SK-N-SH (cell line): ENCODE measurements around the gene GLRA3. TPM values are rescaled to one million over a fixed set of nuclear protein-coding genes. Genes with fewer than 3 reads are reported as not detected.

ENCODE experiments used
- CTCF ChIA-PET: fragments of 300-600, 350-600 bp; formaldehyde crosslinking; extraction: SDS; loops from one replicate; lab custom pipeline; 2021; lab: Yijun Ruan, JAX
- POLR2A ChIA-PET: fragments of 350-600 bp; sonication (Branson Sonifier 250); formaldehyde crosslinking; extraction: SDS; loops from one replicate; lab custom pipeline; 2020; ENCODE audit warnings: antibody characterized with exemption, inconsistent platforms; lab: Yijun Ruan, JAX
- DNase-seq: peaks from one replicate; pipeline ENCODE4 v3.0.0; 2012
- H2AFZ ChIP-seq: fragments of 200-600 bp; sonication (generic); 2 replicates; pipeline ENCODE4 v1.8.1; 2016; ENCODE audit warnings: antibody characterized with exemption, mild to moderate bottlenecking, low read depth
- H3F3A ChIP-seq: fragments of 200-600 bp; sonication (generic); replicated peaks from 2 replicates; pipeline ENCODE3; 2016; ENCODE audit warnings: antibody characterized with exemption, mild to moderate bottlenecking; ENCODE audit not compliant: insufficient read depth
- H3K27ac ChIP-seq, 2 experiments: fragments of 200-500 bp in 1 of 2; fragments of 200-600 bp in 1 of 2; sonication (Bioruptor generic) in 1 of 2; sonication (generic), shearing (Covaris generic) in 1 of 2; 2 replicates each; pipeline versions ENCODE4 v1.5.1 to v1.6.1; 2014 to 2016; ENCODE audit warnings: low read depth in 2 of 2, inconsistent platforms in 1 of 2, low read length in 1 of 2, mild to moderate bottlenecking in 1 of 2, mixed read lengths in 1 of 2
- H3K27me3 ChIP-seq: fragments of 200-600 bp; sonication (generic), shearing (Covaris generic); 2 replicates; pipeline ENCODE4 v1.6.1; 2016; ENCODE audit warnings: mixed run types; ENCODE audit not compliant: insufficient read depth
- H3K36me3 ChIP-seq, 2 experiments: fragments of 200-500 bp in 1 of 2; fragments of 200-600 bp in 1 of 2; sonication (Bioruptor generic) in 1 of 2; sonication (generic) in 1 of 2; replicated peaks in 1 of 2; 2 replicates each; pipeline versions ENCODE3 to v1.5.1; 2014 to 2016; ENCODE audit warnings: low read length in 1 of 2, mild to moderate bottlenecking in 1 of 2; ENCODE audit not compliant: insufficient read depth in 2 of 2, control insufficient read depth in 1 of 2
- H3K4me1 ChIP-seq, 2 experiments: fragments of 200-500 bp in 1 of 2; fragments of 200-600 bp in 1 of 2; sonication (Bioruptor generic) in 1 of 2; sonication (generic), shearing (Covaris generic) in 1 of 2; 2 replicates each; pipeline versions ENCODE4 v1.5.1 to v1.6.1; 2014 to 2016; ENCODE audit warnings: low read depth in 1 of 2, low read length in 1 of 2, mixed run types in 1 of 2; ENCODE audit not compliant: insufficient read depth in 2 of 2, control insufficient read depth in 1 of 2
- H3K4me2 ChIP-seq: fragments of 200-600 bp; sonication (generic), shearing (Covaris generic); 2 replicates; pipeline ENCODE4 v1.6.1; 2017; ENCODE audit warnings: mixed run types
- H3K4me3 ChIP-seq, 2 experiments: fragments of 200-500 bp in 1 of 2; fragments of 200-600 bp in 1 of 2; sonication (Bioruptor generic) in 1 of 2; sonication (generic), shearing (Covaris generic) in 1 of 2; 2 replicates each; pipeline versions ENCODE4 v1.5.1 to v1.8.1; 2014 to 2016; ENCODE audit warnings: low read depth in 2 of 2, inconsistent platforms in 1 of 2, low read length in 1 of 2, mild to moderate bottlenecking in 1 of 2, mixed read lengths in 1 of 2, moderate library complexity in 1 of 2
- H3K79me2 ChIP-seq: fragments of 200-600 bp; sonication (generic); 2 replicates; pipeline ENCODE4 v1.8.1; 2017; ENCODE audit warnings: mild to moderate bottlenecking; ENCODE audit not compliant: insufficient read depth
- H3K9ac ChIP-seq: fragments of 200-600 bp; sonication (generic); 2 replicates; pipeline ENCODE4 v1.6.1; 2017; ENCODE audit warnings: mixed run types
- H3K9me2 ChIP-seq: fragments of 200-600 bp; sonication (generic); 2 replicates; pipeline ENCODE4 v1.6.1; 2017; ENCODE audit warnings: mixed run types
- H3K9me3 ChIP-seq: fragments of 200-600 bp; sonication (generic); 2 replicates; pipeline ENCODE4 v1.6.1; 2017; ENCODE audit warnings: mixed run types, mild to moderate bottlenecking, moderate library complexity
- H4K20me1 ChIP-seq: fragments of 200-600 bp; sonication (generic); 2 replicates; pipeline ENCODE4 v1.6.1; 2017; ENCODE audit warnings: mild to moderate bottlenecking, mixed run types; ENCODE audit not compliant: insufficient read depth
- CHD2 ChIP-seq: fragments of 150-350 bp; IDR thresholded peaks from 2 replicates; pipeline ENCODE4 v1.6.1; 2018; ENCODE audit warnings: low read length; ENCODE audit not compliant: partially characterized antibody
- CTCF ChIP-seq: fragments of 200-600 bp; sonication (generic); IDR thresholded peaks from 2 replicates; pipeline ENCODE4 v1.6.1; 2017; ENCODE audit warnings: antibody characterized with exemption, mild to moderate bottlenecking, moderate library complexity
- EP300 ChIP-seq, 2 experiments: IDR thresholded peaks; 2 replicates each; pipeline versions ENCODE4 v1.4.0 to v1.6.1; 2012; ENCODE audit warnings: borderline replicate concordance in 1 of 2, low read depth in 1 of 2, low read length in 1 of 2
- FOSL2 ChIP-seq: IDR thresholded peaks from 2 replicates; pipeline ENCODE4 v1.4.0; 2012; ENCODE audit warnings: low read depth, mild to moderate bottlenecking, moderate library complexity, borderline replicate concordance
- FOXJ3 ChIP-seq: sonication (generic); formaldehyde crosslinking; IDR thresholded peaks from 2 replicates; pipeline ENCODE4 v1.5.1; 2020; ENCODE audit warnings: mild to moderate bottlenecking, missing genetic modification reagents
- GABPA ChIP-seq: IDR thresholded peaks from 2 replicates; pipeline ENCODE4 v1.4.0; 2012; ENCODE audit warnings: low read depth, mild to moderate bottlenecking
- GATA2 ChIP-seq: sonication (generic); formaldehyde crosslinking; IDR thresholded peaks from 2 replicates; pipeline ENCODE4 v1.5.0; 2020; ENCODE audit warnings: mild to moderate bottlenecking, missing genetic modification reagents
- IRF3 ChIP-seq: fragments of 150-350 bp; IDR thresholded peaks from 2 replicates; pipeline ENCODE4 v1.6.1; 2016; ENCODE audit warnings: mild to moderate bottlenecking, low read depth, low read length
- MAX ChIP-seq: IDR thresholded peaks from 2 replicates; pipeline ENCODE4 v1.4.0; 2012; ENCODE audit warnings: low read depth
- MEF2A ChIP-seq: IDR thresholded peaks from 2 replicates; pipeline ENCODE4 v1.4.0; 2012; ENCODE audit warnings: low read depth, borderline replicate concordance
- MXI1 ChIP-seq: IDR thresholded peaks from 2 replicates; pipeline ENCODE4 v1.6.1; 2012; ENCODE audit warnings: mild to moderate bottlenecking, low read depth, low read length, improper control_type of control experiment
- NFIC ChIP-seq: IDR thresholded peaks from 2 replicates; pipeline ENCODE4 v1.4.0; 2012; ENCODE audit warnings: borderline replicate concordance
- NRF1 ChIP-seq: IDR thresholded peaks from 2 replicates; pipeline ENCODE4 v1.6.1; 2012; ENCODE audit warnings: low read depth, mild to moderate bottlenecking, low read length
- POLR2AphosphoS5 ChIP-seq: IDR thresholded peaks from 2 replicates; pipeline ENCODE4 v1.6.1; 2012; ENCODE audit warnings: low read depth, low read length
- RAD21 ChIP-seq: IDR thresholded peaks from 2 replicates; pipeline ENCODE4 v1.6.1; 2012; ENCODE audit warnings: mild to moderate bottlenecking, low read length
- RCOR1 ChIP-seq: fragments of 150-350 bp; IDR thresholded peaks from 2 replicates; pipeline ENCODE4 v1.6.1; 2017; ENCODE audit warnings: antibody characterized with exemption, low read length
- RXRA ChIP-seq: IDR thresholded peaks from 2 replicates; pipeline ENCODE4 v1.4.0; 2012; ENCODE audit warnings: low read depth, mild to moderate bottlenecking, borderline replicate concordance
- SMC3 ChIP-seq: IDR thresholded peaks from 2 replicates; pipeline ENCODE4 v1.6.1; 2012; ENCODE audit warnings: low read depth, low read length, improper control_type of control experiment
- TAF1 ChIP-seq: IDR thresholded peaks from 2 replicates; pipeline ENCODE4 v1.6.1; 2012; ENCODE audit warnings: low read depth, mild to moderate bottlenecking, low read length, moderate library complexity, borderline replicate concordance
- TCF12 ChIP-seq: IDR thresholded peaks from 2 replicates; pipeline ENCODE4 v1.4.0; 2012
- TEAD4 ChIP-seq: IDR thresholded peaks from 2 replicates; pipeline ENCODE4 v1.4.0; 2012; ENCODE audit warnings: mild to moderate bottlenecking, borderline replicate concordance; ENCODE audit not compliant: insufficient read depth
- USF1 ChIP-seq: IDR thresholded peaks from 2 replicates; pipeline ENCODE4 v1.4.0; 2012; ENCODE audit warnings: low read depth, borderline replicate concordance
- YY1 ChIP-seq: IDR thresholded peaks from 2 replicates; pipeline ENCODE4 v1.4.0; 2012; ENCODE audit warnings: low read depth, mild to moderate bottlenecking
- WGBS: methylation state at CpG from one replicate; pipeline ENCODE4 v1.1.6; 2017; ENCODE audit warnings: low lambda C conversion rate; 5-methylcytosine and 5-hydroxymethylcytosine counted together
- polyA plus RNA-seq, 3 experiments: library from polyadenylated mRNA; depleted of rRNA; stranded (reverse); fragments of >200 nt; gene quantifications; 2 replicates each; pipeline ENCODE4 v1.2.3, GENCODE V29; 2012

The GLRA3 gene
- polyA plus RNA-seq, 1 of the 3 experiments (the other 2 are of a cell fraction) = not detected

GRCh38 chr4:174874898-174875297 is 45.9 kb upstream of the GLRA3 start:
- no peaks in the 10 kb centered on the region for H3K36me3 ChIP-seq
- H3K9me2 ChIP-seq = no peaks in the 10 kb centered on the region
- H3F3A ChIP-seq = no peaks in the 10 kb centered on the region
- no peak overlapping the region for H3K9ac ChIP-seq
- POLR2A ChIA-PET = no interaction called here
- no peaks in the 10 kb centered on the region for H3K4me1 ChIP-seq
- no peak for DNase-seq
- no peak overlapping the region for H3K27ac ChIP-seq
- 12% methylated on average over 1 of the region's 1 CpG for WGBS
- H3K79me2 ChIP-seq = no peaks in the 10 kb centered on the region
- H3K4me2 ChIP-seq = no peak overlapping the region
- H2AFZ ChIP-seq = no peak overlapping the region
- no peaks in the 10 kb centered on the region for H4K20me1 ChIP-seq
- H3K9me3 ChIP-seq = no peaks in the 10 kb centered on the region
- no peak for TF ChIP-seq IRF3
- TF ChIP-seq GATA2 (CRISPR knock-in tag) = no peak
- no peak for TF ChIP-seq MXI1
- no peak for TF ChIP-seq POLR2AphosphoS5
- TF ChIP-seq GABPA = no peak
- TF ChIP-seq FOSL2 = no peak
- TF ChIP-seq FOXJ3 = no peak
- no peak for TF ChIP-seq RXRA
- TF ChIP-seq EP300 (IDR thresholded peaks at IDR 0.05; ENCODE audit: borderline replicate concordance in 1 of 2, low read depth in 1 of 2, low read length in 1 of 2) = no peak
- TF ChIP-seq MAX = no peak
- TF ChIP-seq NFIC = no peak
- TF ChIP-seq NRF1 = no peak
- H3K27me3 ChIP-seq = no peaks in the 10 kb centered on the region
- no peak overlapping the region for H3K4me3 ChIP-seq
- CTCF ChIA-PET = interaction anchor here (1.2 to 1.5 kb wide), 3 partner anchors 9 to 662 kb away, joined by 3 to 5 read pairs (median 5); no protein-coding TSS in a partner anchor

- H4K20me1 ChIP-seq = no peaks in the 10 kb centered on the region
- H3K27ac ChIP-seq = no peak overlapping the region
- H3K4me1 ChIP-seq = no peaks in the 10 kb centered on the region
- CTCF ChIA-PET = interaction anchor here (0.6 to 1.5 kb wide), 5 partner anchors 8 to 665 kb away, joined by 4 to 5 read pairs (median 5); no protein-coding TSS in a partner anchor
- H3K4me3 ChIP-seq = no peak overlapping the region
- POLR2A ChIA-PET = no interaction called here
- peak; percentile 28 for DNase-seq
- no peaks in the 10 kb centered on the region for H3K27me3 ChIP-seq
- no peak overlapping the region for H3K9ac ChIP-seq
- H3K9me2 ChIP-seq = no peaks in the 10 kb centered on the region
- H3K4me2 ChIP-seq = no peak overlapping the region
- no peaks in the 10 kb centered on the region for H3K9me3 ChIP-seq
- no peaks in the 10 kb centered on the region for H3F3A ChIP-seq
- 15% methylated on average over 1 of the region's 1 CpG for WGBS
- no peaks in the 10 kb centered on the region for H3K36me3 ChIP-seq
- no peak overlapping the region for H2AFZ ChIP-seq
- H3K79me2 ChIP-seq = no peaks in the 10 kb centered on the region
- TF ChIP-seq MEF2A = no peak
- TF ChIP-seq USF1 = no peak
- no peak for TF ChIP-seq YY1
- peak; percentile 69 for TF ChIP-seq RAD21
- TF ChIP-seq TAF1 = no peak
- peak; percentile 56 for TF ChIP-seq CTCF
- TF ChIP-seq FOSL2 = no peak
- TF ChIP-seq CHD2 = no peak
- TF ChIP-seq NFIC = no peak
- no peak for TF ChIP-seq TEAD4
- no peak for TF ChIP-seq RCOR1
- no peak for TF ChIP-seq MAX
- TF ChIP-seq TCF12 = no peak
- TF ChIP-seq SMC3 = peak; percentile 45
These were observed 44.9 kb upstream of the GLRA3 start for GRCh38 chr4:174873931-174874330.
